GM12878 (cell line): ENCODE data around the gene DLX3. TPM values are rescaled to one million over a fixed set of nuclear protein-coding genes. Genes with fewer than 3 reads are reported as not detected.
A peak's percentile ranks its signal among the peaks of the same experiment; 100 is the strongest.

ENCODE experiments used
- ASH2L ChIP-seq: fragments of 300-600, 200-600 bp; sonication (generic); IDR thresholded peaks from 2 replicates; pipeline ENCODE4 v1.6.1; 2017; ENCODE audit warnings: low read depth, mild to moderate bottlenecking, borderline replicate concordance
- CBFB ChIP-seq: IDR thresholded peaks from 2 replicates; pipeline ENCODE4 v1.6.1; 2016; ENCODE audit warnings: antibody characterized with exemption, low read depth
- CBX3 ChIP-seq: fragments of 200-600 bp; sonication (generic); IDR thresholded peaks from 2 replicates; pipeline ENCODE4 v1.6.1; 2016; ENCODE audit warnings: low read depth, borderline replicate concordance
- CHD1 ChIP-seq: IDR thresholded peaks from 2 replicates; pipeline ENCODE4 v1.6.1; 2012; ENCODE audit warnings: low read depth, low read length, improper control_type of control experiment
- CHD4 ChIP-seq: fragments of 200-600 bp; sonication (generic); IDR thresholded peaks from 2 replicates; pipeline ENCODE4 v1.6.1; 2016; ENCODE audit warnings: mild to moderate bottlenecking
- HDAC2 ChIP-seq: fragments of 200-600 bp; sonication (generic); IDR thresholded peaks from 2 replicates; pipeline ENCODE4 v1.6.1; 2017
- IKZF2 ChIP-seq, 2 experiments: fragments of 450-650 bp; IDR thresholded peaks; 2 replicates each; pipeline ENCODE4 v1.6.1; 2017; ENCODE audit warnings: mild to moderate bottlenecking in 2 of 2, moderate library complexity in 2 of 2
- JUND ChIP-seq: IDR thresholded peaks from 2 replicates; pipeline ENCODE4 v1.6.1; 2012; ENCODE audit warnings: low read depth, mild to moderate bottlenecking, low read length, improper control_type of control experiment, moderate library complexity
- LARP7 ChIP-seq: fragments of 450-650 bp; IDR thresholded peaks from 2 replicates; pipeline ENCODE4 v1.6.1; 2017; ENCODE audit warnings: mild to moderate bottlenecking
- MYB ChIP-seq: fragments of 150-350 bp; IDR thresholded peaks from 2 replicates; pipeline ENCODE4 v1.6.1; 2014; ENCODE audit warnings: mild to moderate bottlenecking, low read depth, low read length, borderline replicate concordance
- NBN ChIP-seq: fragments of 450-650 bp; IDR thresholded peaks from 2 replicates; pipeline ENCODE4 v1.6.1; 2016
- PAX8 ChIP-seq: fragments of 450-650 bp; IDR thresholded peaks from 2 replicates; pipeline ENCODE4 v1.6.1; 2017; ENCODE audit warnings: mild to moderate bottlenecking, moderate library complexity
- POLR2AphosphoS2 ChIP-seq: IDR thresholded peaks from 2 replicates; pipeline ENCODE4 v1.6.1; 2011; ENCODE audit warnings: low read depth, mild to moderate bottlenecking, low read length, improper control_type of control experiment, moderate library complexity
- RAD21 ChIP-seq: IDR thresholded peaks from 2 replicates; pipeline ENCODE4 v1.6.1; 2011; ENCODE audit warnings: mild to moderate bottlenecking, low read depth, low read length, moderate library complexity; ENCODE audit not compliant: insufficient read depth
- RAD51 ChIP-seq: fragments of 450-650 bp; IDR thresholded peaks from 2 replicates; pipeline ENCODE4 v1.6.1; 2016; ENCODE audit warnings: moderate library complexity, mild to moderate bottlenecking, inconsistent platforms
- RB1 ChIP-seq: fragments of 450-650 bp; formaldehyde crosslinking; IDR thresholded peaks from 2 replicates; pipeline ENCODE4 v1.6.1; 2017; ENCODE audit warnings: mild to moderate bottlenecking, borderline replicate concordance
- RCOR1 ChIP-seq: conservative IDR thresholded peaks from 2 replicates; pipeline ENCODE4 v1.6.1; 2012; ENCODE audit warnings: low read depth, low read length, improper control_type of control experiment
- RFX5 ChIP-seq: IDR thresholded peaks from 2 replicates; pipeline ENCODE4 v1.6.1; 2011; ENCODE audit warnings: low read depth, low read length, improper control_type of control experiment
- SIN3A ChIP-seq: IDR thresholded peaks from 2 replicates; pipeline ENCODE4 v1.6.1; 2012; ENCODE audit warnings: low read depth, low read length, improper control_type of control experiment
- SMARCA5 ChIP-seq: fragments of 450-650 bp; IDR thresholded peaks from 2 replicates; pipeline ENCODE4 v1.6.1; 2017; ENCODE audit warnings: mild to moderate bottlenecking
- SUZ12 ChIP-seq: fragments of 200-600 bp; sonication (generic); IDR thresholded peaks from one replicate; pipeline ENCODE4 v1.6.1; 2018; ENCODE audit warnings: antibody characterized with exemption, mild to moderate bottlenecking; ENCODE audit not compliant: unreplicated experiment
- TBL1XR1 ChIP-seq: IDR thresholded peaks from 2 replicates; pipeline ENCODE4 v1.6.1; 2012; ENCODE audit warnings: low read depth, low read length, improper control_type of control experiment
- polyA plus RNA-seq, 11 experiments: library from polyadenylated mRNA; depleted of rRNA in 4 of 11; unstranded in 6 of 11; stranded (reverse) in 5 of 11; fragments of >200 nt; fragmentation: Nextera tagmentation in 4 of 11; fragmentation: Illumina TruSeq in 1 of 11; extraction: Ambion mirVana in 4 of 11; extraction: Trizol in 1 of 11; gene quantifications; 1 replicate in 1 of 11; 2 replicates in 10 of 11; pipeline versions ENCODE4 v1.2.1 to v1.2.3, GENCODE V29; 2011 to 2016; ENCODE audit warnings: inconsistent platforms in 2 of 11, missing spikeins in 2 of 11, low read depth in 1 of 11
- total RNA-seq, 4 experiments: library from RNA; depleted of rRNA in 3 of 4; stranded (reverse); fragments of >200 nt in 3 of 4; fragmentation: Illumina TruSeq in 1 of 4; extraction: Trizol in 1 of 4; gene quantifications; 2 replicates each; pipeline versions ENCODE4 v1.2.1 to v1.2.3, GENCODE V29; 2013 to 2021
- TF ChIP-seq, protein P1 (sequence below): fragments of 450-650 bp; IDR thresholded peaks from 2 replicates; pipeline ENCODE4 v1.6.1; 2017; ENCODE audit warnings: borderline replicate concordance
- TF ChIP-seq, protein P2 (sequence below): fragments of 450-650 bp; IDR thresholded peaks from 2 replicates; pipeline ENCODE4 v1.6.1; 2016; ENCODE audit warnings: mild to moderate bottlenecking
- TF ChIP-seq, protein P3 (sequence below): fragments of 450-650 bp; formaldehyde crosslinking; IDR thresholded peaks from 2 replicates; pipeline ENCODE4 v1.4.0; 2022; ENCODE audit warnings: mild to moderate bottlenecking, moderate library complexity
- TF ChIP-seq, protein P4 (sequence below): fragments of 150-350 bp; IDR thresholded peaks from 2 replicates; pipeline ENCODE4 v1.6.1; 2014; ENCODE audit warnings: mild to moderate bottlenecking, low read depth, low read length

The DLX3 gene
- total and polyA plus RNA-seq, 10 of the 15 experiments (the other 5 are each of a cell fraction or from before 2014, with no cell fraction given), result not detected

DNA sequence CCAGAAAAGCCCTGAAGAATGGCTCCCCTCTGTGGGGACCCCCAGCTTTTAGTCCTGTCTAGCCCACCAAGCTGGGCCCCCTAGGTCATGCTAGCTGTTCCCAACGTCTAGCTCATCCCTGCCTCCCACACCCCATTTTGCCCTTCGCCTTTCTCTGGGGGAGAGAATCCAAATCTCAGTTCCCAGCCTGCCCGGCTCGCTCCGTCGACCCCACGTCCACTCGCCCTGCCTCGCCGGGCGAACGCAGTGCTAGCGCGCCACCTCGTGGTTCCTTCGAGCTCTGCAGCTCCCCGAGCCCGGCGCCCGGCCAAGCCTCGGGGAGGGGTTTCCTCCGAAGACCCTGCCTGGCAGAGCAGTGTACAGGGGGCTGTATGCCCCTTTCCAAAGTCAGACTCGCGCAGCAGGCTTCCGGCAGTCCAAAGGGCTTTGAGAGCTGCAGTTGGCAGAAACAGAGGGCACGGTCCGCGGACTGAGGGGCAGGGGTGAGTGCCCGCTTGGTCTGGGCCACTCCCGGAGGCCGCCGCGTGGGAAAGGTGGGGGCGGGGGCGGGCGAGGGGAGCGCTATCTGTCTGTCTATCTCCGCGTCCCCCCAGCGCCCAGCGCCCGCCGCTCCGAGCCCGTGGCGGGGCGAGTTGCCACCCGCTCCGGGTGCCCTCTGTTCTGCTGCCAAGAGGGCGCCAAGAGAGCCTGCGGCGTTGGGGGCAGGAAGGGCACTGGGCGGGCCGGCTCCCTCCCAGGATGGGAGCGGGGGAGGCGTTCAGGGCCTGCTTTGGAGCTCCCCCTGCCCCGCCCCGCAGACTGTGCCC lies 1.7 kb upstream of the DLX3 start (continued):
- TF ChIP-seq, protein P1, sequence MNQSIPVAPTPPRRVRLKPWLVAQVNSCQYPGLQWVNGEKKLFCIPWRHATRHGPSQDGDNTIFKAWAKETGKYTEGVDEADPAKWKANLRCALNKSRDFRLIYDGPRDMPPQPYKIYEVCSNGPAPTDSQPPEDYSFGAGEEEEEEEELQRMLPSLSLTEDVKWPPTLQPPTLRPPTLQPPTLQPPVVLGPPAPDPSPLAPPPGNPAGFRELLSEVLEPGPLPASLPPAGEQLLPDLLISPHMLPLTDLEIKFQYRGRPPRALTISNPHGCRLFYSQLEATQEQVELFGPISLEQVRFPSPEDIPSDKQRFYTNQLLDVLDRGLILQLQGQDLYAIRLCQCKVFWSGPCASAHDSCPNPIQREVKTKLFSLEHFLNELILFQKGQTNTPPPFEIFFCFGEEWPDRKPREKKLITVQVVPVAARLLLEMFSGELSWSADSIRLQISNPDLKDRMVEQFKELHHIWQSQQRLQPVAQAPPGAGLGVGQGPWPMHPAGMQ, result no peak
- TF ChIP-seq RCOR1 (no peak), CHD1 (no peak), CBX3 (no peak), CHD4 (no peak), IKZF2 (IDR thresholded peaks at IDR 0.05) (no peak), TBL1XR1 (no peak), RAD51 (no peak), RAD21 (peak; percentile 86), HDAC2 (no peak), CBFB (no peak), MYB (no peak), PAX8 (no peak), SMARCA5 (no peak), SIN3A (no peak), JUND (no peak), RFX5 (no peak), LARP7 (0 out of 2 replicates have a peak, but pooled peaks have one; percentile 25), SUZ12 (peak; percentile 91), RB1 (no peak), NBN (no peak), ASH2L (no peak), POLR2AphosphoS2 (no peak)
- TF ChIP-seq, protein P2, sequence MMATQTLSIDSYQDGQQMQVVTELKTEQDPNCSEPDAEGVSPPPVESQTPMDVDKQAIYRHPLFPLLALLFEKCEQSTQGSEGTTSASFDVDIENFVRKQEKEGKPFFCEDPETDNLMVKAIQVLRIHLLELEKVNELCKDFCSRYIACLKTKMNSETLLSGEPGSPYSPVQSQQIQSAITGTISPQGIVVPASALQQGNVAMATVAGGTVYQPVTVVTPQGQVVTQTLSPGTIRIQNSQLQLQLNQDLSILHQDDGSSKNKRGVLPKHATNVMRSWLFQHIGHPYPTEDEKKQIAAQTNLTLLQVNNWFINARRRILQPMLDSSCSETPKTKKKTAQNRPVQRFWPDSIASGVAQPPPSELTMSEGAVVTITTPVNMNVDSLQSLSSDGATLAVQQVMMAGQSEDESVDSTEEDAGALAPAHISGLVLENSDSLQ, result no peak
- TF ChIP-seq, protein P3, sequence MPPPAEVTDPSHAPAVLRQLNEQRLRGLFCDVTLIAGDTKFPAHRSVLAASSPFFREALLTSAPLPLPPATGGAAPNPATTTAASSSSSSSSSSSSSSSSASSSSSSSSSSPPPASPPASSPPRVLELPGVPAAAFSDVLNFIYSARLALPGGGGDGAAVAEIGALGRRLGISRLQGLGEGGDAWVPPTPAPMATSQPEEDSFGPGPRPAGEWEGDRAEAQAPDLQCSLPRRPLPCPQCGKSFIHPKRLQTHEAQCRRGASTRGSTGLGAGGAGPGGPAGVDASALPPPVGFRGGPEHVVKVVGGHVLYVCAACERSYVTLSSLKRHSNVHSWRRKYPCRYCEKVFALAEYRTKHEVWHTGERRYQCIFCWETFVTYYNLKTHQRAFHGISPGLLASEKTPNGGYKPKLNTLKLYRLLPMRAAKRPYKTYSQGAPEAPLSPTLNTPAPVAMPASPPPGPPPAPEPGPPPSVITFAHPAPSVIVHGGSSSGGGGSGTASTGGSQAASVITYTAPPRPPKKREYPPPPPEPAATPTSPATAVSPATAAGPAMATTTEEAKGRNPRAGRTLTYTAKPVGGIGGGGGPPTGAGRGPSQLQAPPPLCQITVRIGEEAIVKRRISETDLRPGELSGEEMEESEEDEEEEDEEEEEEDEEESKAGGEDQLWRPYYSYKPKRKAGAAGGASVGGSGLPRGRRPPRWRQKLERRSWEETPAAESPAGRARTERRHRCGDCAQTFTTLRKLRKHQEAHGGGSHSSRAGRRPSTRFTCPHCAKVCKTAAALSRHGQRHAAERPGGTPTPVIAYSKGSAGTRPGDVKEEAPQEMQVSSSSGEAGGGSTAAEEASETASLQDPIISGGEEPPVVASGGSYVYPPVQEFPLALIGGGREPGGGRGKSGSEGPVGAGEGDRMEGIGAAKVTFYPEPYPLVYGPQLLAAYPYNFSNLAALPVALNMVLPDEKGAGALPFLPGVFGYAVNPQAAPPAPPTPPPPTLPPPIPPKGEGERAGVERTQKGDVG, result no peak
- TF ChIP-seq, protein P4, sequence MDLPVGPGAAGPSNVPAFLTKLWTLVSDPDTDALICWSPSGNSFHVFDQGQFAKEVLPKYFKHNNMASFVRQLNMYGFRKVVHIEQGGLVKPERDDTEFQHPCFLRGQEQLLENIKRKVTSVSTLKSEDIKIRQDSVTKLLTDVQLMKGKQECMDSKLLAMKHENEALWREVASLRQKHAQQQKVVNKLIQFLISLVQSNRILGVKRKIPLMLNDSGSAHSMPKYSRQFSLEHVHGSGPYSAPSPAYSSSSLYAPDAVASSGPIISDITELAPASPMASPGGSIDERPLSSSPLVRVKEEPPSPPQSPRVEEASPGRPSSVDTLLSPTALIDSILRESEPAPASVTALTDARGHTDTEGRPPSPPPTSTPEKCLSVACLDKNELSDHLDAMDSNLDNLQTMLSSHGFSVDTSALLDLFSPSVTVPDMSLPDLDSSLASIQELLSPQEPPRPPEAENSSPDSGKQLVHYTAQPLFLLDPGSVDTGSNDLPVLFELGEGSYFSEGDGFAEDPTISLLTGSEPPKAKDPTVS, result no peak
